Natural killer cell (primary cell): ENCODE measurements around the gene RAB18. TPM values are rescaled to one million over a fixed set of nuclear protein-coding genes. Genes with fewer than 3 reads are reported as not detected.

ENCODE experiments used
- ATAC-seq, 3 donors: fragments of 150-1000 bp in 2 of 3; fragments of 200-7000 bp in 1 of 3; cut with Tn5 transposase; 1 replicate in 1 of 3; 2 replicates in 2 of 3; pipeline ENCODE4 v1.10.0; 2021; ENCODE audit warnings: mild to moderate bottlenecking in 2 of 3, moderate library complexity in 2 of 3
- DNase-seq, 2 donors: peaks; one replicate each; pipeline versions ENCODE4 v3.0.0 to v3.0.0-alpha.2; 2013 to 2021; ENCODE audit warnings: mixed read lengths in 1 of 2
- H3K27ac ChIP-seq: one replicate; pipeline ENCODE4 v1.5.1; 2013; ENCODE audit warnings: mild to moderate bottlenecking, low read length
- H3K27me3 ChIP-seq: one replicate; pipeline ENCODE4 v1.6.1; 2013; ENCODE audit warnings: low read length; ENCODE audit not compliant: control insufficient read depth, insufficient read depth
- H3K36me3 ChIP-seq: one replicate; pipeline ENCODE4 v1.6.1; 2013; ENCODE audit warnings: low read length; ENCODE audit not compliant: control insufficient read depth, insufficient read depth
- H3K4me1 ChIP-seq: one replicate; pipeline ENCODE4 v1.6.1; 2013; ENCODE audit warnings: low read length; ENCODE audit not compliant: control insufficient read depth, insufficient read depth
- H3K4me3 ChIP-seq: one replicate; pipeline ENCODE4 v1.5.1; 2013; ENCODE audit warnings: low read length
- H3K9me3 ChIP-seq: one replicate; pipeline ENCODE4 v1.6.1; 2013; ENCODE audit warnings: low read length; ENCODE audit not compliant: control insufficient read depth, insufficient read depth
- H3K27ac Mint-ChIP-seq, 2 donors: one replicate each; pipeline ENCODE4 v1.8.0; 2022; ENCODE audit warnings: mild to moderate bottlenecking in 2 of 2, mixed read lengths in 2 of 2, moderate library complexity in 1 of 2
- H3K27me3 Mint-ChIP-seq, 2 donors: one replicate each; pipeline ENCODE4 v1.8.0; 2022; ENCODE audit warnings: low read depth in 2 of 2, mixed read lengths in 2 of 2
- H3K36me3 Mint-ChIP-seq: one replicate; pipeline ENCODE4 v1.8.0; 2022; ENCODE audit warnings: mixed read lengths
- H3K4me1 Mint-ChIP-seq, 2 donors: one replicate each; pipeline ENCODE4 v1.8.0; 2022; ENCODE audit warnings: mixed read lengths in 2 of 2
- H3K4me3 Mint-ChIP-seq: one replicate; pipeline ENCODE4 v1.8.0; 2022; ENCODE audit warnings: mild to moderate bottlenecking, moderate library complexity, mixed read lengths
- H3K9me3 Mint-ChIP-seq, 2 donors: one replicate each; pipeline ENCODE4 v1.8.0; 2022; ENCODE audit warnings: mixed read lengths in 2 of 2
- CTCF ChIP-seq: fragments of 200-600 bp; IDR thresholded peaks from one replicate; pipeline ENCODE4 v1.8.0; 2022; ENCODE audit warnings: antibody characterized with exemption
- WGBS: methylation state at CpG from one replicate; pipeline ENCODE4 v1.1.7; 2013; ENCODE audit warnings: missing lambda C conversion rate; ENCODE audit not compliant: insufficient coverage; 5-methylcytosine and 5-hydroxymethylcytosine counted together
- intact Hi-C: fragments of 100-400 bp; cut with micrococcal nuclease; formaldehyde crosslinking; loops from one replicate; pipeline ENCODE4 v1.14.2; 2022
- total RNA-seq, 4 donors: library from RNA; stranded (reverse); fragments of 120-200 nt in 1 of 4; gene quantifications; one replicate each; pipeline versions ENCODE4 v1.2.3 to v1.2.4, GENCODE V29; 2013 to 2022

Gene RAB18
- total RNA-seq, 3 donors from 2014 or later (not counting 1 experiment from before 2014, with no cell fraction given): 122 to 132 (median 122) TPM

- intact Hi-C loops: no loop called here
- H3K9me3 ChIP-seq: no peaks in the 10 kb centered on the region
- peaks cover 30 to 41% of the 10 kb centered on the region in 2 donors for H3K4me1 Mint-ChIP-seq
- H3K9me3 Mint-ChIP-seq: no peaks in the 10 kb centered on the region
- H3K27me3 ChIP-seq: no peaks in the 10 kb centered on the region
- no peaks in the 10 kb centered on the region for H3K36me3 Mint-ChIP-seq
- peak overlapping the region; percentile 69 for H3K27ac ChIP-seq
- peak overlapping the region; percentile 16 for H3K4me3 ChIP-seq
- H3K36me3 ChIP-seq: peaks cover 15% of the 10 kb centered on the region
- H3K4me3 Mint-ChIP-seq: peak overlapping the region; percentile 85
- ATAC-seq: peak; percentile 70 to 75 (median 73)
- peak overlapping the region; percentile 81 to 88 for H3K27ac Mint-ChIP-seq
- H3K27me3 Mint-ChIP-seq: no peaks in the 10 kb centered on the region
- 24% methylated on average over 1 of the region's 8 CpGs for WGBS
- H3K4me1 ChIP-seq: peaks cover 19% of the 10 kb centered on the region
- no peak for TF ChIP-seq CTCF
- DNase-seq: peak in 1 of 2 donors; percentile 50
Measured at GRCh38 chr10:27541796-27542729, 38.0 kb downstream of the RAB18 start.

GRCh38 chr10:27542812-27543211 lies 38.7 kb downstream of the RAB18 start:
- Mint-ChIP-seq H3K27ac (peak overlapping the region; percentile 81 to 88), H3K4me1 (peaks cover 35 to 41% of the 10 kb centered on the region in 2 donors), H3K4me3 (peak overlapping the region; percentile 85), H3K9me3 (no peaks in the 10 kb centered on the region), H3K27me3 (no peaks in the 10 kb centered on the region), H3K36me3 (no peaks in the 10 kb centered on the region)
- peaks cover 19% of the 10 kb centered on the region for H3K4me1 ChIP-seq
- no peak overlapping the region for H3K4me3 ChIP-seq
- intact Hi-C loops: no loop called here
- H3K9me3 ChIP-seq: no peaks in the 10 kb centered on the region
- no peak for ATAC-seq
- TF ChIP-seq CTCF: no peak
- peaks cover 12% of the 10 kb centered on the region for H3K36me3 ChIP-seq
- no peaks in the 10 kb centered on the region for H3K27me3 ChIP-seq
- WGBS: 91% methylated on average over 2 of the region's 2 CpGs
- DNase-seq: no peak
- H3K27ac ChIP-seq: peak overlapping the region; percentile 55

- no peak overlapping the region for H3K4me3 Mint-ChIP-seq
- no peaks in the 10 kb centered on the region for H3K36me3 Mint-ChIP-seq
- TF ChIP-seq CTCF: no peak
- no peaks in the 10 kb centered on the region for H3K27me3 Mint-ChIP-seq
- no peaks in the 10 kb centered on the region for H3K9me3 ChIP-seq
- 100% methylated on average over 1 of the region's 2 CpGs for WGBS
- H3K27ac Mint-ChIP-seq: peak overlapping the region; percentile 23 to 37
- no peaks in the 10 kb centered on the region for H3K27me3 ChIP-seq
- no peak overlapping the region for H3K4me3 ChIP-seq
- DNase-seq (no peak), ATAC-seq (no peak)
- H3K4me1 ChIP-seq: peaks cover 14% of the 10 kb centered on the region
- peaks cover 2% of the 10 kb centered on the region for H3K36me3 ChIP-seq
- intact Hi-C loops: no loop called here
- no peaks in the 10 kb centered on the region for H3K9me3 Mint-ChIP-seq
- H3K4me1 Mint-ChIP-seq: peaks cover 15 to 18% of the 10 kb centered on the region in 2 donors
- no peak overlapping the region for H3K27ac ChIP-seq
Measured at GRCh38 chr10:27547047-27547446, 42.9 kb downstream of the RAB18 start.
